ENCODE data around the gene SULT4A1.
"Not testable (repeated sequence)": the region's sequence is repeated elsewhere in the genome, so short reads cannot be mapped to it uniquely, and the experiment has no call there.

Gene SULT4A1

GRCh38 chr22:43862074-43862881, at the start of gene SULT4A1:
Gene SULT4A1 (minus strand): TSS chr22:43862513. CDS start chr22:43862382, 131 bp downstream.
- no peak for DNase-seq (ENCODE audit: low read depth)

GRCh38 chr22:43911351-43911750, 49.0 kb upstream of the SULT4A1 start:
- DNase-seq (ENCODE audit: low read depth): no peak

- no peak for DNase-seq (ENCODE audit: low read depth)
Observed at GRCh38 chr22:43910178-43910695, 47.9 kb upstream of the SULT4A1 start.

- DNase-seq (ENCODE audit: low read depth): no peak
Observed at GRCh38 chr22:43909708-43910107, 47.4 kb upstream of the SULT4A1 start.

GRCh38 chr22:43905681-43906080, 43.4 kb upstream of the SULT4A1 start:
- DNase-seq (ENCODE audit: low read depth): no peak

GRCh38 chr22:43904412-43904811, 42.1 kb upstream of the SULT4A1 start:
- not testable (repeated sequence) for DNase-seq (ENCODE audit: low read depth)

- DNase-seq (ENCODE audit: low read depth): not testable (repeated sequence)
Observed at GRCh38 chr22:43903033-43903432, 40.7 kb upstream of the SULT4A1 start.

- DNase-seq (ENCODE audit: low read depth): no peak
Observed at GRCh38 chr22:43901976-43902643, 39.8 kb upstream of the SULT4A1 start.

GRCh38 chr22:43900206-43900605, 37.9 kb upstream of the SULT4A1 start:
- DNase-seq (ENCODE audit: low read depth): no peak

- no peak for DNase-seq (ENCODE audit: low read depth)
Observed at GRCh38 chr22:43897751-43898261, 35.5 kb upstream of the SULT4A1 start.

GRCh38 chr22:43895986-43896645, 33.8 kb upstream of the SULT4A1 start:
- DNase-seq (ENCODE audit: low read depth): no peak

- DNase-seq (ENCODE audit: low read depth): no peak
Observed at GRCh38 chr22:43894122-43894521, 31.8 kb upstream of the SULT4A1 start.

GRCh38 chr22:43893266-43893665, 31.0 kb upstream of the SULT4A1 start:
- no peak for DNase-seq (ENCODE audit: low read depth)

GRCh38 chr22:43892183-43892894, 30.0 kb upstream of the SULT4A1 start:
- no peak for DNase-seq (ENCODE audit: low read depth)

GRCh38 chr22:43891360-43892182, 29.3 kb upstream of the SULT4A1 start, which contains the start of gene PNPLA5:
Gene PNPLA5 (minus strand): TSS chr22:43892013. CDS start chr22:43891880, 133 bp downstream.
- DNase-seq (ENCODE audit: low read depth): no peak

GRCh38 chr22:43890901-43891331, 28.6 kb upstream of the SULT4A1 start:
- no peak for DNase-seq (ENCODE audit: low read depth)

- DNase-seq (ENCODE audit: low read depth): no peak
Observed at GRCh38 chr22:43889860-43890253, 27.5 kb upstream of the SULT4A1 start.

- no peak for DNase-seq (ENCODE audit: low read depth)
Observed at GRCh38 chr22:43889201-43889859, 27.0 kb upstream of the SULT4A1 start.

GRCh38 chr22:43888740-43889139, 26.4 kb upstream of the SULT4A1 start:
- no peak for DNase-seq (ENCODE audit: low read depth)

GRCh38 chr22:43887391-43887790, 25.1 kb upstream of the SULT4A1 start:
- no peak for DNase-seq (ENCODE audit: low read depth)

Data from activated T-helper 1 cell treated with Interleukin-2 at 50 U/mL for 16 hours (primary cell).